K562 treated with DMSO at 1 percent for 12 hours (cell line): Measurements from ENCODE around the gene CDK9. TPM values are rescaled to one million over a fixed set of nuclear protein-coding genes. Genes with fewer than 3 reads are reported as not detected.

Experiments
- total RNA-seq: library from RNA; unstranded; fragments of 300-600 nt; gene quantifications from 2 replicates; pipeline ENCODE4 v1.2.3, GENCODE V29; 2022; ENCODE audit not compliant: insufficient read depth

Gene CDK9
- 49.1 and 83.0 TPM in 2 replicates for total RNA-seq

DNA sequence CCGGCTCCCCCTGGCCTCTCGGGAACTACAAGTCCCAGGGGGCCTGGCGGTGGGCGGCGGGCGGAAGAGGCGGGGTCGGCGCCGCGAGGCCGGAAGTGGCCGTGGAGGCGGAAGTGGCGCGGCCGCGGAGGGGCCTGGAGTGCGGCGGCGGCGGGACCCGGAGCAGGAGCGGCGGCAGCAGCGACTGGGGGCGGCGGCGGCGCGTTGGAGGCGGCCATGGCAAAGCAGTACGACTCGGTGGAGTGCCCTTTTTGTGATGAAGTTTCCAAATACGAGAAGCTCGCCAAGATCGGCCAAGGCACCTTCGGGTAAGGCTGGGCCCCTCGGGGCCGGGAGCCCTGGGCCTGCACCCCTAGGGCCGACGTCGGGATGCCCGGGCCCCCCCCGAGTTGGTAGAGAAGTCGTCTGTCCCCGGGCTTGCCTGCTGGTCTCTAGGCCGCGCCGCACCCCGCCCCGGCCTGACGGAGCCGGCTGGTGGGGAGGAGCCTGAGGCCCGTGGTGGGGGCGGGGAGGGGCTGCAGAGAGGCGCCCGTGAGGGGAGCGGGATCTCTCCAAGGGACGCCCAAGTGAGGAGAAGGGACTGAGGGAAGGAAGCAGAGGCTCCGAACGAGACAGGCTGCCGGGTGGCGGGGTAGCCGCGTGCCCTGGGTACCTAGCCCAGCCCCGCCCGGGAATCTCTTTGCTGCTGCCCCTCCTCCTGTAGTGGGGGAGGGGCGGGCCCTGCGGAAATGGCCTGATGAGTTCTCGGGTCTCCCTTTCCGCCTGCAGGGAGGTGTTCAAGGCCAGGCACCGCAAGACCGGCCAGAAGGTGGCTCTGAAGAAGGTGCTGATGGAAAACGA lies at the start of gene CDK9:
TSS of gene CDK9 (plus strand) at position 102 of the 840 bp plus-strand sequence. CDS start at position 217, 115 bp downstream.

DNA sequence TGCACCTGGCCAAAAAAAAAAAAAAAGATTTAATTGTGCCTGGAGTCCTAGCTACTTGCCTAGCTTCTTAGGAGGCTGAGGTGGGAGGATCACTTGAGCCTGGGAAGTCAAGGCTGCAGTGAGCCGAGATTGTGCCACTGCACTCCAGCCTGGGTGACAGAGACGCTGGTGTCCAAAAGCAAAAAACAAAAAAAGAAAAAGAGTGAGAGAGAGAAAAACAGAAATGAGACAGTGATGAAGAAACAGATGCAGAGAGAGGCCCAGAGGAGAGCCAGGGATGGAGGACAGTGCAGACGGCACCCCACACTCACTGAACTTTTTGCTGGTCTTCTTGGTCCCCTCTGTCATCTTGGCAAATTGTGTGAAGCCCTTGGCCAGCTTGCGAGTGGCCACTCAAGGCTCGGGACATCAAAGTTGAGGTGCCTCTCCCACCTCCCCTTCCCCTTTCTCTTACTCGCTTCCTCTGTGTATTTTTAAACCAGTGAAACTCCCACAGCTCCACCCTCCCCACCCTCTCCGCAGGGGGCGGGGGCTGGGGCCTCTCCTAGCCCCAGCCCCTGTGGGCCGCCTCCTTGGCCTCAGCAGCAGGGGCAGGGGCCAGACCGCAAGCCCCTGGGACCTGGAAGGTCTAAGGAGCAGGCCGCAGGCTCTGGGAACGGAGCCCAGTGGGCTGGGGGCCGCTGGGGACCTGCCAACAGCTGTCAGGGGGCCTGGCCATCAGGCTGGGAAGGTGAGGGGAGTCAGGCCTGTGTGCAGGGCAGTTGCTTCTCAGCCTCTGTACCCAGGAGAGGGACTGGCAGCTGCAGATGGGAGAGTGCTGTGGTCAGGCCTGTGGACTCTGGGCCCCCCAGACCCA lies 7.3 kb upstream of the CDK9 start, which contains the start of gene SH2D3C:
TSS of gene SH2D3C (minus strand) at position 387 of the 856 bp plus-strand sequence. CDS start at position 348, 39 bp downstream.

DNA sequence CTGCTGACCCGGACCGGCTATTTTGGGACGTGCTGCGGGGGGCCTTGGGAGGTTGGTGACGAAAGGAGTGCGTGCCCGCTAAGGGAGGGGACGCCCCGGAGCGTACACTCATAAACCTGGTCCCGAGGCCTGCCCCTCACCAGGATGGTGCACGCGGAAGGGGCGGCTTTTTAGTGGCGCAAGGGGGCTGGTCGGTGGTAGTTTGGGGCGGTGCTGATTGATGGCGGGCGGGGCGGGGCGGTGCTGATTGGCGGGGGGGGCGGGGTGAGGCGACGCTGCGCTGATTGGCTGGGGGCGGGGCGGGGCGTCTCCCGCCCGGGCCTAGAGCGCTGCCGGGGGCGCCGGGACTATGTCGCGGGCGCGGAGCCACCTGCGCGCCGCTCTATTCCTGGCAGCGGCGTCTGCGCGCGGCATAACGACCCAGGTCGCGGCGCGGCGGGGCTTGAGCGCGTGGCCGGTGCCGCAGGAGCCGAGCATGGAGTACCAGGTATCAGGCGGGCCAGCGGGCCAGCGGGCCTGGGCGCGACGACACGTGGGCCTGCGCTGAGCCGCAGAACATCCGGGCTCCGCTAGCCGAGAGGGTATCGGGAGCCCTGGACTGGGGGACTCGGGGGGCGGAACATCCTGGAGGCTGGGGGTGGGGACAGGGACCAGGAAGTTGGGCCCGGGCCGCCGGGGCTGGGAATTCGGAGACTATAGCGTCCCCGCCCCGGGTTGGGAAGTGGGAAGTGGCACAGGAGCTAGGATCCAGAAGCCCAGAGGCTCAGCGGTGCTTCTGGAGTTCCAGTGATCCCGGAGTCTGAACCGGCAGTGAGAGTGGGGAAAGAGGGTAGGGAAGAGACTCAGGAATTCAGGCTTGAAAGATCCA lies 17.0 kb downstream of the CDK9 start, which contains the start of gene FPGS:
TSS of gene FPGS (plus strand) at position 307 of the 868 bp plus-strand sequence. CDS start at position 350, 43 bp downstream.

Other genes with a start within 250 kb of the CDK9 start
- gene STXBP1, start 173.8 kb upstream of the CDK9 start, total RNA-seq: 19.6 and 53.3 TPM in 2 replicates
- gene CFAP157, start 79.0 kb upstream of the CDK9 start, total RNA-seq: 0.38 and 0.65 TPM in 2 replicates
- gene PTRH1, start 70.4 kb upstream of the CDK9 start, total RNA-seq: 14.3 and 14.9 TPM in 2 replicates
- not detected in 2 replicates for gene TTC16, start 70.0 kb upstream of the CDK9 start, total RNA-seq
- gene TOR2A, start 50.7 kb upstream of the CDK9 start, total RNA-seq: 95.6 and 97.0 TPM in 2 replicates
- 1.6 and 3.8 TPM in 2 replicates for gene SH2D3C, start 7.4 kb upstream of the CDK9 start, total RNA-seq
- 37.2 and 37.4 TPM in 2 replicates for gene FPGS, start 16.8 kb downstream of the CDK9 start, total RNA-seq
- gene ENG, start 68.6 kb downstream of the CDK9 start, total RNA-seq: 0.85 and 1.2 TPM in 2 replicates
- 59.2 and 98.4 TPM in 2 replicates for gene AK1, start 91.6 kb downstream of the CDK9 start, total RNA-seq
- 14.6 and 15.2 TPM in 2 replicates for gene ST6GALNAC6, start 113.6 kb downstream of the CDK9 start, total RNA-seq
- gene ST6GALNAC4, start 131.0 kb downstream of the CDK9 start, total RNA-seq: 32.4 and 36.8 TPM in 2 replicates
- gene PIP5KL1, start 144.7 kb downstream of the CDK9 start, total RNA-seq: 2.6 and 3.0 TPM in 2 replicates
- 60.5 and 61.1 TPM in 2 replicates for gene DPM2, start 151.8 kb downstream of the CDK9 start, total RNA-seq
- 22.0 and 46.0 TPM in 2 replicates for gene EEIG1, start 195.0 kb downstream of the CDK9 start, total RNA-seq